ENCODE measurements around the gene BAIAP3.
"Not testable (repeated sequence)": the region's sequence is repeated elsewhere in the genome, so short reads cannot be mapped to it uniquely, and the experiment has no call there.

BAIAP3 gene

GRCh38 chr16:1333149-1333812 is at the start of gene BAIAP3:
Gene BAIAP3 (plus strand): TSS chr16:1333645. CDS start chr16:1338550, 4,905 bp downstream.
- peak in 1 of 2 donors; percentile 45 for DNase-seq (ENCODE audit: low read depth in 2 of 2)

- DNase-seq (ENCODE audit: low read depth in 2 of 2): no peak
These were observed 49.3 kb upstream of the BAIAP3 start for GRCh38 chr16:1283996-1284616.

DNA sequence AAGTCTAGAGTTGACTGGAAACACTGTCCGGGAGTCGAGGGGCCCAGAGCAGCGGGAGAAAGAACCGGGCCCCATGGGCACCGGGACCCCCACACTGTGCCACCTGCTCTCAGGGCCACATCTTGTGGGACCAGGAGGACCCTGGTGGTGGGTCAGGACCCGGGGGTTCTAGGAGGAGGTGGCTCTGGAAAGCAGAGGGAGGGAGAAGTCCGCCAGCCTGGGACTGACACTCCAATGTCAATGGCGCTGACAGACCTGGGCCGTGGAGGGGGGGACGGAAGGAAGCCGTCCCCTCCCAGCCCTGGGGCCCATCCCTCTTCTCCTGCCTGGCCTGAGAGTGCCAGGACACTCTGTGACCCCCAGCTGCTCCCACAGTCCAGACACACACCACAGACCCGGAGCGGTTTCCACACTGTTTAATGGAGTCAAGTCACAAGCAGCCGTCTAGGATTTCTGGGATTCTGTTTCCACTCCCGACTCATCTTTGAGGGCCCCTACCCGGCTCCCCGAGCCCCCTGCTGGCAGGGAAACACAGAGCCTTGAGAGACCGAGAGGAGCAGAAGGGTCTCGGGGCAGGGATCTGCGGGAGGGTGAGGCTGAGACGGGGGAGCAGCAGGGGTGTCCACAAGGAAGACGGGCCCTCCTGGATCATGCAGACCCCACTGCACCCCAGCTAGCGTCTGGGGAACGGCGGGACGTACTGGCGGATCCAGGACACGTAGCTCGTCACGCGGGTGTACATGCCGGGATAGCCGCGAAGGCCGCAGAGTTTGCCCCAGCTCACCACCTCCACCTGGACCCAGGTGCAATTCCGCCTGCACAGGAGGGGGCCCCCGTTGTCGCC is 47.6 kb upstream of the BAIAP3 start:
- DNase-seq (ENCODE audit: low read depth in 2 of 2): no peak

- DNase-seq (ENCODE audit: low read depth in 2 of 2): no peak
These were observed 46.8 kb upstream of the BAIAP3 start for GRCh38 chr16:1286513-1287094.

DNA sequence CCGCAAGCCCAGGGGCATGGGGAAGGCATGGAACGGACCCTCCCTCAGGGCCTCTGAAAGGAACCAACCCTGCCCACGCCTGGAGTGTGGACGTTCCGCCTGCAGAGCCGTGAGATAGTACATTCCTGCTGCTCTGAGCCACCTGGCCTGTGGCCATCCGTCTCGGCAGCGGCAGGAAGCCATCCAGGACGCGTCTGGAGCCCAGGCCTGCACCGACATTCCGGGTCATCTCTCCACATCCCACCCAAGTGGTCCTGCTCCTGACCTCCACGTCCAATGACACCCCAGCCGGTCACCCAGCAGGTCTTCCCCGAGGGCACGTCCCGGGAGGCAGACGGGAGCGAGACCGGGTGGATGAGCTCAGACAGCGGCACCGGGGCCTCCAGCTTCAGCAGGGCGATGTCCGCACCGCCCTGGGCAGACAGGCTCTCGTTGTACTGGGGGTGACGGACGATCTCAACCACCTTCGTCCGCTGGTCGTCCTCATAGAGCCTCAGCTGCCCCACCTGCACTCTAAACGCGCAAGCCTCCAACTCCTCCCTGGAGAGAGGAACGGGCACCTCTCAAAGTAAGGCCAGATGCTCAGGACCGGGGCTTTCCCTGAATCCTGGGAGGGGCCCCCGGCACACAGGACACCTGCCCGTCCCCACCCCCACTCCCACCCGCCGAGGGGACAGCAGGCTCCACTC is 45.3 kb upstream of the BAIAP3 start:
- no peak for DNase-seq (ENCODE audit: low read depth in 2 of 2)

DNA sequence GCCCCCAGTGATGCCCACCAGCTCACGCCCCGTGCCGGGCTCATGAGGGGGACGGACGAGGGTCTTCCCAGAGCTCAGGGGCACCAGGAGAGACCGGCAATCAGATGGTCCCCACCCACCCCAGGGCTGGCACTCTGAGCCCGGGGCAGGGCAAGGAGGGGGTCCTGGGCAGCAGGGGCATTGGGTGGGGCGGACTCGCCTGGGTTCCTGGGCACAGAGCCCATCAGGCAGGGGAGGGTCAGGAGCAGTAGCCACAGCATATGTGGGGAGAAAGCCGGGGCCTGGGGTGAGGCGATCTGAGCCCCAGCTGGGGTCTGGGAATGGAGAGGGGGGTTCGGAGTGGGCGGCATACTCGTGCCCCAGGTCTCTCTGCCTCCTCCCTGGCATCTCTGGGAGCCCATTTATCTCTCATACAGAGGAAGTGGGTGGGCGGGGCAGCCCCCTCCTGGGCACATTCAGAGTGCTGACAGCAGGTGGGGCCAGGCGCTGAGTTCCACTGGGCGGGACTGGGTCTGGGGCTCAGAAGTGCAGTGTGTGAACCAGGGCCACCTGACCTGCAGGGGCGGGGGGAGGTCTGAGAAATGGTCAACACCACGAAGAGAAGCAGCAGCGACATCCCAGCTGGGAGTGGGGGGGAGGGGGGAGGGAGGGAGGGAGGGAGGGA is 44.5 kb upstream of the BAIAP3 start:
- DNase-seq (ENCODE audit: low read depth in 2 of 2): no peak

- DNase-seq (ENCODE audit: low read depth in 2 of 2): no peak
These were observed 44.0 kb upstream of the BAIAP3 start for GRCh38 chr16:1289477-1289866.

GRCh38 chr16:1290063-1290501 is 43.4 kb upstream of the BAIAP3 start:
- DNase-seq (ENCODE audit: low read depth in 2 of 2): no peak

GRCh38 chr16:1290860-1291575 is 42.4 kb upstream of the BAIAP3 start:
- no peak for DNase-seq (ENCODE audit: low read depth in 2 of 2)

DNA sequence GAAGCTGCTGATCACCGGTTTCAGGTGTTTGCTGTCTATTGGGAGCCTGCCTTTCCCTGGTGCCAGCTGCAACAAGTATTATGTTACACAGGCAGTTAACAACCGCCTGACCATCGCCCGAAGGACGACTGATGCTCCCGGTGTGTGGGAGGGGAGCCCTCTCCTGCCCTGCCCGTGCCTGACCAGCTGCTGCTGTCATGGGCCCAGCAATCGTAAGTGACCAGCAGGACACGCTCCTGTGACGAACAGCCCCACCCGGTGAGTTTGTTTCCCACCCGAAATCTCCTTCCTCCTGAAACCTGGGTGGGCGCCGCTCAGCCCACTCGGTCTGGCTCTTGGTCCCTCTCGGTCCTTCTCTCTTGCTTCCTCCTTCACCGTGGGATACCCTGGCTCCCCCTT is 41.9 kb upstream of the BAIAP3 start:
- DNase-seq (ENCODE audit: low read depth in 2 of 2): no peak

- DNase-seq (ENCODE audit: low read depth in 2 of 2): not testable (repeated sequence)
These were observed 41.2 kb upstream of the BAIAP3 start for GRCh38 chr16:1292208-1292607.

DNA sequence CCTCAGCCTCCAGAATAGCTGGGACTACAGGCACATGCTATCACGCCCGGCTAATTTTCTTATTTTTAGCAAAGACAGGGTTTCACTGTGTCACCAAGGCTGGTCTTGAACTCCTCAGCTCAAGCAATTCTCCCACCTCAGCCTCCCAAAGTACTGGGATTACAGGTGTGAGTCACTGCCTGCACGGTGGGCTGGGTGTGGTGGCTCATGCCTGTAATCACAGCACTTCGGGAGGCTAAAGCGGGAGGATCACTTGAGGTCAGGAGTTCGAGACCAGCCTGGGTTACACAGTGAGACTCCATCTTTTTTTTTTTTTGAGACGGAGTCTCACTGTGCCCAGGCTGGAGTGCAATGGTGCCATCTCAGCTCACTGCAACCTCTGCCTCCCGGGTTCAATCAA is 40.6 kb upstream of the BAIAP3 start:
- DNase-seq (ENCODE audit: low read depth in 2 of 2): not testable (repeated sequence)

DNA sequence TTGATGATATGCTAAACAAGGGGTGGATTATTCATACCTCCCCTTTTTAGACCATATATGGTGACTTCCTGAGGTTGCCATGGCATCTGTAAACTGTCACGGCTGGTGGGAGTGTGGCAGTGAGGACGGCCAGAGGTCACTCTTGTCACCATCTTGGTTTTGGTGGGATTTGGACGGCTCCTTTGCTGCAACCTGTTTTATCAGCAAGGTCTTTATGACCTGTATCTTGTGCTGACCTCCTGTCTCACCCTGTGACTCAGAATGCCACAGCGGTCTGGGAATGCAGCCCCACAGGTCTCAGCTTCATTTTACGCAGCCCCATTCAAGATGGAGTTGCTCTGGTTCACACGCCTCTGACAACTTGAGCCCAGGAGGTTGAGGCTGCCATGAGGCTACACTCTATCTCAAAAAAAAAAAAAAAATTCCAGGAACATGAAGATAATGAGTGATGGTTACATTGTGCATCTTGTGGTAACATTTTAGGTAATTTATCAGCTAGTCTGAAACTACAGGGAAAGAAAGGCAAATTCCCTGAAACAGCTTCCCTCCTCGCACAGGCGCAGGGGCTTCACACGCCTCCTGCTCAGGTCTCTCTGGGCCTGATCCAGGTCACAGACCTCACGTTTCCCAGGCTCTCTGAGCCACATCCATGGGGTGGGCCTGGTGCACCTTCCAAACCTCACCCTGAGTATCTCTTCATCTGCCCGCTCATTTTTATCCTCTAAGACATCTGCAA is 39.4 kb upstream of the BAIAP3 start:
- DNase-seq (ENCODE audit: low read depth in 2 of 2): no peak

- no peak for DNase-seq (ENCODE audit: low read depth in 2 of 2)
These were observed 38.0 kb upstream of the BAIAP3 start for GRCh38 chr16:1295465-1295864.

DNA sequence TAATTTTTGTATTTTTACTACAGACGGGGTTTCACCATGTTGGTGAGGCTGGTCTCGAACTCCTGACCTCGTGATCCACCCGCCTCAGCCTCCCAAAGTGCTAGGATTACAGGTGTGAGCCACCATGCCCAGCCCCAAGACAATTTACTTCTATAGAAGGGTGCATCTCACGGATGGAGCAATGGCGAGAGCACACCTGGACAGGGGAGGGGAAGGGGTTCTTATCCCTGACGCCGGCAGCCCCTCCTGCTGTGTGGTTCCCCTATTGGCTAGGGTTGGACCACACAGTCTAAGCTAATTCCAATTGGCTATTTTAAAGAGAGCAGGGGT is 36.8 kb upstream of the BAIAP3 start:
- not testable (repeated sequence) for DNase-seq (ENCODE audit: low read depth in 2 of 2)

DNA sequence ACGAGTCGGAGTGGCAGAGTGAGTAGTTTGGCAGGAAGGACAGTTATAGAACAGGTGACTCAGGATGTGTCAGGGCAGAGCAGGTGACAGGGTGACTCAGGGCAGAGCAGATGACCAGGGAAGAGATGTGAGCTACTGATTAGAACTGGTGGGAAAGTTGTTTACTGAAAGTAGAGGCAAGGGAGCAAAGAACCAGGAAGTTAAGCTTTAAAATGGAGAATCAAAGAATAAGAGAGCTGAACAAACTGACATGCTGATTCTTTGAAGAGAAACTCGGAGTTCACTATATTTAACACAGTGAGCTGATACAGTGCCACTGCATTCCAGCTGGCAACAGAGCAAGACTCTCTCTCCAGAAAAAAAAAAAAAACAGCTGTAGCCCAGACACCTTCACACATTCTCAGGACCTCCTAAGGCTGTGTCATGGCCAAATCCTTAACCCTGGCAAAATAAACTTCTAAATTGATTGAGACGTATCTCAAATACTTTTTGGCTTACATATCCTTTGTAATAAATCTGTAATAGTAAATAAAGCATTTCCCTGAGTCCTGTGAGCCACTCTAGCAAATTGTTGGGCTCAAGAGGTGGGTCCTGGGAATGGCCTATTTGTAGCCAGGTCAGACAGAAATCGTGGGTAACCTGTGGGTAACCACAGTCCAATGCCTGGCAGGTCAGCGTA is 36.3 kb upstream of the BAIAP3 start:
- DNase-seq (ENCODE audit: low read depth in 2 of 2): no peak

DNA sequence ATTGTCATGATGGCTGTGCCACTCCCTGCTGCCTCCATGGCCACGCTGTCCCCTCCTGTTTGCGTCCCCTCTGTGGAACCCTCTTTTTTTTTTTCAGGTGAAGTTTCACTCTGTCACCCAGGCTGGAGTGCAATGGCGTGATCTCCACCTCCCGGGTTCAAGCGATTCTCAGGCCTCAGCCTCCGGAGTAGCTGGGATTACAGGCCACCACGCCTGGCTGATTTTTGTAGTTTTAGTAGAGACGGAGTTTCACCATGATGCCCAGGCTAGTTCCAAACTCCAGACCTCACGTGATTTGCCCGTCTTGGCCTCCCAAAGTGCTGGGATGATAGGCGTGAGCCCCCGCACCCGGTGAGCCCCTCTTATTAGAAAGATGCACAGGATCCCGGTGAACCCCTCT is 35.0 kb upstream of the BAIAP3 start:
- no peak for DNase-seq (ENCODE audit: low read depth in 2 of 2)

DNA sequence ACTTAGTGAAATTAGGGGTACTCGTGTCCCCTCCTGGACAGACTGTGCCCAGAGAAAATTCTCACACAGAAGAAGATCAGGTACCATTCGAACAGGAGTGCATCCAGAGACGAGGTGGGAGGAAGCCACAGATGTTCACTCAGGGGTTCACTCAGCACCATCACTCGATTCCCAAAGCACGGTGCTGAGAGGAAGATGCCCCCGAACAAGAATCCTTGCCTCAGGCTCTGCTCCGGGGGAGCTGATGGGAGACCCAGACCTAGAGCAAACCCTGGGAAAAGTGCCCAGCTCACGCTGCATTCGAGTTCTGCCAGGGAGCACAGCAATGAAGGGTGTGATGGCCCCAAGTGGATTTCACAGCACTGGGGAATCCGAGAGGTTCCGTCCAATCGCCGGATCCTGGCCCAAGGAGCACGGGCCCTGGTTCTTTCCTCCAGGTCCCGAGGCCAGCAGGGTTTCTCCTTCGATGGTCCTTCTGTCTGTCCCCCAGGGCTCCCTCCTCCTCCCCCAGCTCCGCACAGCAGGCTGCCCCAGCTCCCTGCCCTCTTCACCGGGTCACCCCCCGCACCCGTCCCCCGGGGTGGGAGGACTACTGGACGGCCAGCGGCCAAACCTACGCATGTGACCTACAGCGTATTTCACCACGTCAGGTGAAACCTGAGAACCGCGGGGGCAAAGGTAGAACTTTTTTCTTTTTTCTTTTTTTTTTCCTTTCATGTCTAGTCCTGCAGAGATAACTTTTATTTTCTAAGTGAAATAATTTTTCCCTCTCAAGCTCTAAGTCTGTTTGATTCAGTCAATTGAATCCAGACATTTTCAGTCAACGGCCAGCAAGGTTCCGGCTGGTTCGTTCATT is 34.2 kb upstream of the BAIAP3 start:
- DNase-seq (ENCODE audit: low read depth in 2 of 2): no peak

- DNase-seq (ENCODE audit: low read depth in 2 of 2): no peak
These were observed 33.6 kb upstream of the BAIAP3 start for GRCh38 chr16:1299868-1300203.
